Kidney (tissue), 14 donors: Measurements from ENCODE around the gene EFCAB14. TPM values are rescaled to one million over a fixed set of nuclear protein-coding genes. Genes with fewer than 3 reads are reported as not detected.
"Not testable (repeated sequence)": the region's sequence is repeated elsewhere in the genome, so short reads cannot be mapped to it uniquely, and the experiment has no call there.

Experiments
- DNase-seq, 5 donors: peaks; one replicate each; pipeline ENCODE4 v3.0.0-alpha.2; 2013 to 2020
- FAIRE-seq: peaks from 2 replicates; lab custom pipeline; 2012; peaks lifted over from hg19 to GRCh38; lab: Jason Lieb, UNC
- H3K27ac ChIP-seq, 2 donors: one replicate each; pipeline ENCODE4 v1.7.0; 2013; ENCODE audit warnings: low read depth in 2 of 2, low read length in 2 of 2, inconsistent platforms in 1 of 2
- H3K27me3 ChIP-seq: one replicate; pipeline ENCODE4 v1.7.1; 2013; ENCODE audit warnings: low read length, inconsistent platforms; ENCODE audit not compliant: control insufficient read depth, insufficient read depth
- H3K36me3 ChIP-seq, 3 donors: one replicate each; pipeline versions ENCODE4 v1.7.0 to v1.7.1; 2013; ENCODE audit warnings: low read length in 3 of 3, control low read depth in 1 of 3, inconsistent platforms in 1 of 3; ENCODE audit not compliant: insufficient read depth in 3 of 3, control insufficient read depth in 2 of 3
- H3K4me1 ChIP-seq, 3 donors: one replicate each; pipeline versions ENCODE4 v1.7.0 to v1.7.1; 2013; ENCODE audit warnings: low read length in 3 of 3, inconsistent platforms in 1 of 3, low read depth in 1 of 3; ENCODE audit not compliant: control insufficient read depth in 2 of 3, insufficient read depth in 2 of 3
- H3K4me3 ChIP-seq, 3 donors: one replicate each; pipeline versions ENCODE4 v1.7.0 to v1.8.1; 2013; ENCODE audit warnings: low read length in 3 of 3, control low read depth in 1 of 3, inconsistent platforms in 1 of 3
- H3K9ac ChIP-seq, 3 donors: one replicate each; pipeline versions ENCODE4 v1.7.0 to v1.7.1; 2013; ENCODE audit warnings: low read length in 3 of 3, control low read depth in 1 of 3, inconsistent platforms in 1 of 3
- H3K9me3 ChIP-seq, 3 donors: one replicate each; pipeline versions ENCODE4 v1.7.0 to v1.7.1; 2013; ENCODE audit warnings: low read length in 3 of 3, control low read depth in 1 of 3, inconsistent platforms in 1 of 3; ENCODE audit not compliant: control insufficient read depth in 2 of 3, insufficient read depth in 1 of 3
- intact Hi-C: fragments of 100-400 bp; cut with DNase I; formaldehyde crosslinking; loops from one replicate; pipeline ENCODE4 v1.11.1; 2022
- polyA plus RNA-seq: library from polyadenylated mRNA; stranded (reverse); fragments of 350-450 nt; fragmentation: Illumina TruSeq; extraction: RNeasy Lipid Tissue Mini Kit (QIAGEN cat#74804); gene quantifications from one replicate; pipeline ENCODE4 v1.2.3, GENCODE V29; 2014; ENCODE audit warnings: low read depth, low replicate concordance; ENCODE audit not compliant: insufficient read depth
- total RNA-seq: library from RNA; stranded (reverse); fragmentation: NEBNext Ultra II Directional; extraction: Animal tissue kit (Norgen Biotek cat#: 25700); gene quantifications from one replicate; pipeline ENCODE4 v1.2.1, GENCODE V29; 2021
- TF ChIP-seq, protein P1 (sequence below): IDR thresholded peaks from 3 replicates; pipeline ENCODE4 v1.5.1; 2012; ENCODE audit warnings: mild to moderate bottlenecking, moderate library complexity, borderline replicate concordance; ENCODE audit not compliant: insufficient read depth; ENCODE audit errors: extremely low read depth
- donor health status: control.
- donor health status: control.
- donor health status: control.
- donor health status: control.
- donor health status: control.
- donor health status: DM: yes; HTN: yes; CAD: no.
- donor health status: Normal renal cell carcinoma (clear cell type).

EFCAB14 gene
- total and polyA plus RNA-seq, 2 donors from 2014 or later: 48.1 to 129 TPM

- no peak for FAIRE-seq
- Histone ChIP-seq H3K36me3 (peaks cover 0 to 18% (median 6%) of the 10 kb centered on the region in 3 donors), H3K4me3 (no peak overlapping the region), H3K27me3 (no peaks in the 10 kb centered on the region), H3K4me1 (peaks cover 3 to 10% (median 7%) of the 10 kb centered on the region in 3 donors), H3K9ac (no peak overlapping the region), H3K27ac (no peak overlapping the region), H3K9me3 (no peaks in the 10 kb centered on the region)
- intact Hi-C loops: no loop called here
- no peak for DNase-seq
- TF ChIP-seq, protein P1, sequence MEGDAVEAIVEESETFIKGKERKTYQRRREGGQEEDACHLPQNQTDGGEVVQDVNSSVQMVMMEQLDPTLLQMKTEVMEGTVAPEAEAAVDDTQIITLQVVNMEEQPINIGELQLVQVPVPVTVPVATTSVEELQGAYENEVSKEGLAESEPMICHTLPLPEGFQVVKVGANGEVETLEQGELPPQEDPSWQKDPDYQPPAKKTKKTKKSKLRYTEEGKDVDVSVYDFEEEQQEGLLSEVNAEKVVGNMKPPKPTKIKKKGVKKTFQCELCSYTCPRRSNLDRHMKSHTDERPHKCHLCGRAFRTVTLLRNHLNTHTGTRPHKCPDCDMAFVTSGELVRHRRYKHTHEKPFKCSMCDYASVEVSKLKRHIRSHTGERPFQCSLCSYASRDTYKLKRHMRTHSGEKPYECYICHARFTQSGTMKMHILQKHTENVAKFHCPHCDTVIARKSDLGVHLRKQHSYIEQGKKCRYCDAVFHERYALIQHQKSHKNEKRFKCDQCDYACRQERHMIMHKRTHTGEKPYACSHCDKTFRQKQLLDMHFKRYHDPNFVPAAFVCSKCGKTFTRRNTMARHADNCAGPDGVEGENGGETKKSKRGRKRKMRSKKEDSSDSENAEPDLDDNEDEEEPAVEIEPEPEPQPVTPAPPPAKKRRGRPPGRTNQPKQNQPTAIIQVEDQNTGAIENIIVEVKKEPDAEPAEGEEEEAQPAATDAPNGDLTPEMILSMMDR: no peak
Observed at GRCh38 chr1:46665983-46666382, 52.9 kb downstream of the EFCAB14 start.

- peaks cover 3 to 18% (median 6%) of the 10 kb centered on the region in 3 donors for H3K36me3 ChIP-seq
- FAIRE-seq, intact Hi-C loops, H3K4me1 ChIP-seq, H3K27ac ChIP-seq, H3K4me3 ChIP-seq, DNase-seq, H3K9ac ChIP-seq, H3K27me3 ChIP-seq, H3K9me3 ChIP-seq: not testable (repeated sequence)
Observed at GRCh38 chr1:46662919-46663318, 56.0 kb downstream of the EFCAB14 start.

DNA sequence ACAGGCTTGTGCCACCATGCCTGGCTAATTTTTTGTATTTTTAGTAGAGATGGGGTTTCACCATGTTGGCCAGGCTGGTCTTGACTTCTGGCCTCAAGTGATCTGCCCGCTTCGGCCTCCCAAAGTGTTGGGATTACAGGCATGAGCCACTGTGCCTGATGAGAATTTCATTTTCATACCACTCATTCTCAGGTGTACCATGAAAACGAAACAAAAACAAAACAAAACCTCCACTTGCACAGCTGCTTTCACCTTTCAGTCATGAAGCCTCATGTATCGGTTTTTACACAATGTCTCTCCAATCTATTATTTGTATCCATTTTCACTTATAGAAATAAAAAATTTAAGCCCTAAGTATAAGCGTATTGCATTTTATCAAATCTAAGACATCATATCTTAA, 58.8 kb downstream of the EFCAB14 start:
- FAIRE-seq, H3K4me3 ChIP-seq, H3K27me3 ChIP-seq, H3K4me1 ChIP-seq, H3K9ac ChIP-seq, DNase-seq, H3K9me3 ChIP-seq, intact Hi-C loops, H3K27ac ChIP-seq: not testable (repeated sequence)
- peaks cover 8 to 29% (median 11%) of the 10 kb centered on the region in 3 donors for H3K36me3 ChIP-seq

- Histone ChIP-seq H3K9ac (no peak overlapping the region), H3K36me3 (peaks cover 8 to 27% (median 10%) of the 10 kb centered on the region in 3 donors), H3K27ac (no peak overlapping the region), H3K27me3 (no peaks in the 10 kb centered on the region), H3K4me3 (no peak overlapping the region), H3K4me1 (no peaks in the 10 kb centered on the region), H3K9me3 (no peaks in the 10 kb centered on the region)
- no peak for DNase-seq
- no peak for FAIRE-seq
- intact Hi-C loops: no loop called here
- TF ChIP-seq, protein P1: no peak
Observed at GRCh38 chr1:46659307-46659870, 59.5 kb downstream of the EFCAB14 start.
